ENCODE results near the gene RBBP4. TPM values are rescaled to one million over a fixed set of nuclear protein-coding genes. Genes with fewer than 3 reads are reported as not detected.

The RBBP4 gene
- total RNA-seq, result 100 to 1,000 TPM; 271 to 277 TPM

DNA sequence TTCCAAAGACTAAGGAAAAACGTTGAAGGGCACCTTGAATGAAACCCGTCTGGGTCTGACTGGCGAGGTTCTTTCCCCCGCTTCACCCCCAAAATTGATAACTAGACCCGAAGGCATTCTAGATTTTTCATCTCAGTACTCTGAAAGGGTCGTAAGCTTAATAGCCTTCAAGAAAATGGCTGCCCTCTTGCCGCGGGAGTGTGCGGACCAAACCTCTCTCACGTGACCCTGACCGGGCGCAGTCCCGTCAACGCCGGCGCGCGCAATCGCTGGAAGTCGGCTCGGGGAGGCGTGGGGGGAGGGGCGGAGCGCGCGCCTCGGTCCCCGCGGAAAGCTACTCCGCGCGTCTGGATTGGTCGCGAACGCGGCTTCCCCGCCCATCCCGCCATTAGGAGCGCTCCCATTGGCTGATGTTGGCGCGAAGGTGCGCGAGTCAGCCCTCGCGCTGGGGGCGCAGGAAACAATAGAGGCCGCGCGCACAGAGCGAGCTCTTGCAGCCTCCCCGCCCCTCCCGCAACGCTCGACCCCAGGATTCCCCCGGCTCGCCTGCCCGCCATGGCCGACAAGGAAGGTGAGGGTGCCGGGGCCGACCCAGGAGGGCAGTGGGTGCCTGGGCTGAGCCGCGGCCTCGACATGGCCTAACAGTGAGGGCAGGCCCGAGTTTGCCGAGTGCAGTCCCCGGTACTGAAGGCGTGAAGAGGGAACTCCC is at the start of gene RBBP4:
Gene RBBP4, plus strand, starts transcription at position 457 of the 709 bp plus-strand sequence. Its CDS starts 99 bp downstream, at position 556.
- Mint-ChIP-seq H3K4me1 (peaks cover 59% of the 10 kb centered on the region), H3K9me3 (no peaks in the 10 kb centered on the region), H3K4me3 (peak within 1 kb of the TSS; percentile 99), H3K27me3 (no peaks in the 10 kb centered on the region), H3K36me3 (ENCODE audit: low read depth) (peaks cover 49% of the 10 kb centered on the region), H3K27ac (peak within 1 kb of the TSS; percentile 100)
- DNase-seq, result peak; percentile 99
- CTCF ChIA-PET, result interaction anchor here (0.5 to 2.7 kb wide), 8 partner anchors 9 to 395 kb away, joined by 3 to 9 read pairs (median 4); no protein-coding TSS in a partner anchor
- POLR2A ChIA-PET, result interaction anchor here (0.6 to 3.1 kb wide), 32 partner anchors 8 to 1006 kb away, joined by 3 to 32 read pairs (median 4); partner anchors contain the start of genes BSDC1, KPNA6, LCK and MARCKSL1

DNA sequence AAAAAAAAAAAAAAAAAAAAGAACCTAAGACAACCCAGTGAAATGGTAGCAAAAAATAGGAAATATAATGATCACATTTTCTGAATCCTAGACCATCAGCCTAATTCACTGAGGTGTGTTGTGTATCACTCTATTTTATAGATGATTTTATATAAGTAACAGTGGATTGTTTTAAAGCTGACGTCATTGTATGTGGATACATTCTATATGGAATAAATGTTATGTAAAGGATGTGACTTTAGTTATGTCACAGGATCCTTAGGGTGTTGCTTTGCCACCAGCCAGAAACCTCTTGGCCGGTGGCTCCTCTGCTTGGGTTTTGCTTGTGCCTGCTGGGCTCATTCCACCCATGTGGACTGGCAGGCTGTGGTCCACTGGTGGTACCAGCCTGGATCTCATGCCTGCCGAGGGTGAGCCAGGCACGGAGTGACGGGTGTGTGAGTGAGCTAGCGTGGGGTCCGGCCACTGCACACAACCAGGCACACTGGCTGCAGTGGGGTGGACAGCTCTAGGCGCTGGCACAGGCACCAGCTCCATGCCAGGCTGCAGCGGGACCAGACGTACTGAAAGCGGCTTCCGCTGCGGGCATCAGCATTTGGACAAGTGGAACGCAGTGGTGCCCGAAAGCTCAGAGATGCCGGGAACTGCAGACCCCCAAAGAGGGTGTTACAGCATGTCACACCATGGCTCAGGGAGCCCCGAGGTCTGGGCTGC is 45.1 kb upstream of the RBBP4 start:
- ChIA-PET POLR2A (interaction anchor here (0.9 to 1.4 kb wide), 2 partner anchors 17 to 68 kb away, joined by 3 read pairs; no protein-coding TSS in a partner anchor), CTCF (interaction anchor here (1.6 kb wide), 1 partner anchor 85 kb away, joined by 8 read pairs; no protein-coding TSS in a partner anchor)
- DNase-seq, result no peak
- H3K36me3 Mint-ChIP-seq (ENCODE audit: low read depth), result no peaks in the 10 kb centered on the region
- H3K27ac Mint-ChIP-seq, result no peak overlapping the region
- no peaks in the 10 kb centered on the region for H3K4me1 Mint-ChIP-seq
- no peak overlapping the region for H3K4me3 Mint-ChIP-seq
- peaks cover 1% of the 10 kb centered on the region for H3K27me3 Mint-ChIP-seq
- H3K9me3 Mint-ChIP-seq, result no peaks in the 10 kb centered on the region

DNA sequence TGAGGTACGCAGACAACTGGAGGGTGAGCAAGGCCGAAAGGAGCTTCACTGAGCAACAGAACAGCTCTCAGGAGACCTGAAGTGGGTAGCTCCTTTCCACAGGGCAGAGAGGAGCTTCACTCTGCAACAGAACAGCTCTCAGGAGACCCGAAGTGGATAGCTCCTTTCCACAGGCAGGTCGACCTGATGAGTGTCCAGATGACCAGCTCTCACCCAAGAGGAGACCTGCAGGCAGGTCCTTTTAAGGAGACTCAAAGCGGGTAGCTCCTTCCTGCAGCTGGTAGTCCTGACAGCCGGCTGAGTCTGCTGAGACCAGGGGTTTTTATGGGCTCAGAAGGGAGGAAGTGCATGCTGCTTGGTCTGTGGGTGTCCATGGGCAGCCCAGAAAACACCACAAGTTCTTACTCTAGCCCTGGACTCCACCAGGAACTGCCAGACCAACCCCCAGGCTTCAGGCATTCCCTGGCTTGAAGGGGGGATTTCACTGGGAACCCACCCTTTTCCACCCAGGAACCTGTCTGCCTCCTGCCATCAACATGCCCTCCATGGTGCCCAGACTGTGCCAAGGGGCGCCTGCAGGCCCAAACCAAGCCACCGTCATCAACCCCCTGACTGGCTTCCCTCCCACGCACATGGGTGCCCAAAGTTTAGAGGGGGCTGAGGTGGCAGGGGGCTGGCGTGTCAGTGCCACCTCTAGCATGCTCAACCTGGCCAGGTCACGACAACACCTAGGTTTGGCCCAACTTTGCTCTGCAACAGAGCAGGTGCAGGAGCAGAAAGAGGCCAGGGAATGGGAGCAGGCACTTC is 44.2 kb upstream of the RBBP4 start:
- DNase-seq, result no peak
- Mint-ChIP-seq H3K4me1 (no peaks in the 10 kb centered on the region), H3K27ac (no peak overlapping the region), H3K9me3 (no peaks in the 10 kb centered on the region), H3K36me3 (ENCODE audit: low read depth) (no peaks in the 10 kb centered on the region), H3K4me3 (no peak overlapping the region), H3K27me3 (no peaks in the 10 kb centered on the region)
- CTCF ChIA-PET, result interaction anchor here (1.6 kb wide), 1 partner anchor 86 kb away, joined by 8 read pairs; no protein-coding TSS in a partner anchor
- POLR2A ChIA-PET, result interaction anchor here (0.6 to 1.4 kb wide), 3 partner anchors 16 to 393 kb away, joined by 3 to 4 read pairs (median 3); no protein-coding TSS in a partner anchor

DNA sequence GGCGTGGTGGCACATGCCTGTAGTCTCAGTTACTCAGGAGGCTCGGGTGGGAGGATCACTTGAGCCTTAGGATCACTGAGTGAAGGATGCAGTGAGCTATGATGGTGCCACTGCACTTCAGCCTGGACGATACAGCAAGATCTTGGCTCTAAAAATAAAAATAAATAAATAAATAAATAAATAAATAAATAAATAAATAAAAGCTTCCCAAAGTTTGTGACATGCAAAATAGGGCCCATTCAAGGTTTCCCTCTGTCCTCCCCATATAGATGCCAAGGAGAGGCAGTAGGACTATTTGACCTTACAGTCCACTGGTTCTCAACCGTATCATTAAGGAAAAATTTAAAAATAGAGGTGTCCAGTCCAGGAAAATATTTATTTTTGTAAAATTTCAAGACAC is 41.8 kb upstream of the RBBP4 start:
- POLR2A ChIA-PET, result interaction anchor here (0.6 to 1.2 kb wide), 2 partner anchors 11 to 266 kb away, joined by 3 to 4 read pairs; no protein-coding TSS in a partner anchor
- Mint-ChIP-seq H3K27ac (no peak overlapping the region), H3K36me3 (ENCODE audit: low read depth) (no peaks in the 10 kb centered on the region), H3K4me3 (no peak overlapping the region), H3K27me3 (no peaks in the 10 kb centered on the region), H3K4me1 (peaks cover 4% of the 10 kb centered on the region), H3K9me3 (no peaks in the 10 kb centered on the region)
- no peak for DNase-seq
- CTCF ChIA-PET, result interaction anchor here (0.9 to 1.5 kb wide), 3 partner anchors 11 to 88 kb away, joined by 3 to 4 read pairs (median 3); no protein-coding TSS in a partner anchor

DNA sequence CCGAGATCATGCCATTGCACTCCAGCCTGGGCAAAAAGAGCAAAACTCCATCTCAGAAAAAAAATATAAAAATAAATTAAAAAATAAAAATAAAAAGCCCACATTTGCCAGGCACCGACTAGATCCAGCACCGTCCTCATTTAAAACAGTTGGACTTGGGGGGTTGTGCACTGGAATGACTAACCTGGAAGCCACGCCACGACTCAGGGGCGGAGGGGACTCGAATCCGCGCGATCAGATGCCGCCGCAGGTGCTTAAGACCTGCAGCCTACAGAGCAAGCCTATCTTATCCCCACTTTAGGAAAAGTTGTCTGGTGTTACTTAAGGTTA is 39.2 kb upstream of the RBBP4 start:
- ChIA-PET POLR2A (interaction anchor here (1.4 to 2.3 kb wide), 3 partner anchors 11 to 39 kb away, joined by 3 to 7 read pairs (median 5); partner anchors contain the start of genes RBBP4 and ZBTB8OS), CTCF (no interaction called here)
- Mint-ChIP-seq H3K27ac (no peak overlapping the region), H3K4me3 (peak overlapping the region; percentile 57), H3K9me3 (no peaks in the 10 kb centered on the region), H3K36me3 (ENCODE audit: low read depth) (peaks cover 4% of the 10 kb centered on the region), H3K4me1 (peaks cover 4% of the 10 kb centered on the region), H3K27me3 (no peaks in the 10 kb centered on the region)
- DNase-seq, result no peak

DNA sequence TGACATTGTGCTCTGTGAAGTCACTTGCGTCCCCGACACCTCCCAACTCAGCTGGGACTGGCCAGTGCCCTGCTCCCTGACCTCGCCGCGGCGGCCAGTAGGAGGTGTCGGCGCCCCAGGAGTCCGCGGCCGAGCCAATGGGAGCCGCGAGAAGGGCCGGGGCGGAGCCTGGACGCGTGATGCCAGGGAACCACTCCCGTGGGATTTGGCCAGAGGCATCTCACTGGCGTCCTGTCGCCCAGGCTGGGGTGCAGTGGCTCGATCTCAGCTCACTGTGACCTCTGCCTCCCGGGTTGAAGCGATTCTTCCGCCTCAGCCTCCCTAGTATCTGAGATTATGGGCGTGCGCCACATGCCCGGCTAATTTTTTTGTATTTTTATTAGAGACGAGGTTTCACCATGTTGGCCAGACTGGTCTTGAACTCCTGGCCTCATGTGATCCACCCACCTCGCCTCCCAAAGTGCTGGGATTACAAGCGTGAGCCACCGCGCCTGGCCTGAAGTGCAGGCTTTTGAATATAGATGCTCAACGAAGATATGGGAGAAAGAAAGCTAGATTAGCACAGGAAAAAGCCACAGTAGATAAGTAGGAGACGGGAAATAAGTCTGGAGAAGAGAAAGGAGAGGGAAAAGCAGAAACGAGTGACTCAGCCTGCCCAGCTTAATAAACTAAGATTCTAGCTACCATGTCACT is 38.7 kb upstream of the RBBP4 start:
- Mint-ChIP-seq H3K27me3 (no peaks in the 10 kb centered on the region), H3K27ac (no peak overlapping the region), H3K36me3 (ENCODE audit: low read depth) (peaks cover 4% of the 10 kb centered on the region), H3K9me3 (no peaks in the 10 kb centered on the region), H3K4me3 (peak overlapping the region; percentile 57), H3K4me1 (peaks cover 4% of the 10 kb centered on the region)
- ChIA-PET POLR2A (interaction anchor here (1.4 to 2.3 kb wide), 3 partner anchors 10 to 39 kb away, joined by 3 to 7 read pairs (median 5); partner anchors contain the start of genes RBBP4 and ZBTB8OS), CTCF (interaction anchor here (0.7 kb wide), 1 partner anchor 25 kb away, joined by 4 read pairs; no protein-coding TSS in a partner anchor)
- DNase-seq, result peak; percentile 48

DNA sequence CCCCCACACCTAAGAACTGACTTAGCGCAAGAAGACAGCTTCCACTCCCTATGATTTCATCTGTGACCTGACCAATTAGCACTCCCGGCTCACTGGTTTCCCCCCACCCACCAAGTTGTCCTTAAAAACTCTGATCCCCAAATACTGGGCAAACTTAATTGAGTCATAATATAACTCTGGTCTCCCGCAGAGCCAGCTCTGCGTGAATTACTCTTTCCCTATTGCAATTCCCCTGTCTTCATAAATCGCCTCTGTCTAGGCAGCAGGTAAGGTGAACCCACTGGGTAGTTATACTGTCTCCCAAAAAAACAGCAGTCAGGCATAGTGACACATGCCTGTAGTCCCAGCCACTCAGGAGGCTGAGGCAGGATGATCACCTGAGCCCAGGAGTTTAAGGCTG is 37.5 kb upstream of the RBBP4 start:
- Mint-ChIP-seq H3K27me3 (no peaks in the 10 kb centered on the region), H3K4me1 (peaks cover 4% of the 10 kb centered on the region), H3K9me3 (no peaks in the 10 kb centered on the region), H3K4me3 (no peak overlapping the region), H3K27ac (no peak overlapping the region), H3K36me3 (ENCODE audit: low read depth) (peaks cover 7% of the 10 kb centered on the region)
- CTCF ChIA-PET, result interaction anchor here (0.6 to 0.7 kb wide), 2 partner anchors 23 to 66 kb away, joined by 3 to 4 read pairs; no protein-coding TSS in a partner anchor
- DNase-seq, result no peak
- POLR2A ChIA-PET, result interaction anchor here (2.3 kb wide), 1 partner anchor 14 kb away, joined by 7 read pairs; no protein-coding TSS in a partner anchor

DNA sequence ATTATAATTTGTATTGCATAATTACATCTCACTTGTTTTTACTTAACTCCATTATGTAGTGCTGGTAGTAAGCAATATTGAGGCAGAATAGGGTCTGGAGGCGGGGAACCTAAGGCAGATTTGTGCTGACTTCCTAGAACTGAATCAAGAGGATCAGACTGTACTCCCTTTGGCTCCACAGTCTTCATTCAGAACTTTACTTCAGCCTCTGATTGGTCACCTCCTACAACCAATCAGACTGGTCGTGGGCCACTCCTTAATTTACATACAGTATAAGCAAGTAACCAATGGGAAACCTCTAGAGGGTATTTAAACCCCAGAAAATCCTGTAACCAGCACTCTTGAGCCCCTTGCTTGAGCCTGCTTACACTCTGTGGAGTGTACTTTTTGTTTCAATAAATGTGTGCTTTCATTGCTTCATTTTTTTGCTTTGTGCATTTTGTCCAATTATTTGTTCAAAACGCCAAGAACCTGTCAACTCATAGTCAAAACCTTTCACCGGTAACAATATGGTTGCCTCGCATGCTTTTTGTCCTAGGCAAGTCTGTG is 32.3 kb upstream of the RBBP4 start:
- ChIA-PET POLR2A (no interaction called here), CTCF (interaction anchor here (1.5 kb wide), 1 partner anchor 32 kb away, joined by 4 read pairs; the partner anchor contains the start of genes RBBP4 and ZBTB8OS)
- peaks cover 33% of the 10 kb centered on the region for H3K36me3 Mint-ChIP-seq (ENCODE audit: low read depth)
- peaks cover 24% of the 10 kb centered on the region for H3K4me1 Mint-ChIP-seq
- H3K4me3 Mint-ChIP-seq, result no peak overlapping the region
- H3K27me3 Mint-ChIP-seq, result no peaks in the 10 kb centered on the region
- DNase-seq, result no peak
- no peaks in the 10 kb centered on the region for H3K9me3 Mint-ChIP-seq
- no peak overlapping the region for H3K27ac Mint-ChIP-seq

DNA sequence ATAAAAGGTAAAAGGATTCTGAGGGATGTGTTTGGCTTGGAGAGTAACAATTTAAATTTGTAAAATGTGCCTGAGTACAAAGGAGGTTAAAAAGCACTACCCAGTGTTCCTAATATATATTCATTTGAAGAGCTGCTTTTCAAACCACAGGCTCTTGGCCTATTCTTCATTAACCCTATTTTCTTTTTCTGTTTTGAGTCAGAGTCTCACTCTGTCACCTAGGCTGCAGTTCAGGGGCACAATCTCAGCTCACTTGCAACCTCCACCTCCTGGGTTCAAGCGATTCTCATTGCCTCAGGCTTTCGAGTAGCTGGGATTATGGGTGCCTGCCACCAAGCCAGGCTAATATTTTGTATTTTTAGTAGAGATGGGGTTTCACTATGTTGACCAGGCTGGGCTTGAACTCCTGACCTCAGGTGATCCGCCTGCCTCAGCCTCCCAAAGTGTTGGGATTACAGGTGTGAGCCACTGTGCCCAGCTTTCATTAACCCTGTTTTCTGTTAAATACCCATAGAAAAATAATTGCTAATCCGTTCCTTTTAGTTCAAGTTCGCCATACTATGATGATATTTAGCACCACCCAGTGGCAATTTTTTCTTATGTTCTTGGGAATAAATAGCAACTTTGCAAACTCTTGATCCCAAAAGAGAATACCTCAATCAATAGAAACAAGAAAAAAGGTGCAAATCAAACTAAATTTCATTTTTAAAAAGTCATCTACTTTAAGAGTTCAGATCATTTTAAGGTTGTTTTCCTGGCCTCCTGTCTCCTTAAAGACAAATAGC is 31.1 kb upstream of the RBBP4 start:
- ChIA-PET CTCF (interaction anchor here (0.6 to 1.8 kb wide), 6 partner anchors 10 to 100 kb away, joined by 3 to 8 read pairs (median 4); partner anchors contain the start of genes RBBP4 and ZBTB8OS), POLR2A (interaction anchor here (0.9 to 1.0 kb wide), 2 partner anchors 11 to 31 kb away, joined by 3 read pairs; partner anchors contain the start of gene RBBP4)
- Mint-ChIP-seq H3K27ac (no peak overlapping the region), H3K36me3 (ENCODE audit: low read depth) (peaks cover 40% of the 10 kb centered on the region), H3K4me3 (no peak overlapping the region), H3K9me3 (no peaks in the 10 kb centered on the region), H3K27me3 (no peaks in the 10 kb centered on the region), H3K4me1 (peaks cover 31% of the 10 kb centered on the region)
- DNase-seq, result no peak

DNA sequence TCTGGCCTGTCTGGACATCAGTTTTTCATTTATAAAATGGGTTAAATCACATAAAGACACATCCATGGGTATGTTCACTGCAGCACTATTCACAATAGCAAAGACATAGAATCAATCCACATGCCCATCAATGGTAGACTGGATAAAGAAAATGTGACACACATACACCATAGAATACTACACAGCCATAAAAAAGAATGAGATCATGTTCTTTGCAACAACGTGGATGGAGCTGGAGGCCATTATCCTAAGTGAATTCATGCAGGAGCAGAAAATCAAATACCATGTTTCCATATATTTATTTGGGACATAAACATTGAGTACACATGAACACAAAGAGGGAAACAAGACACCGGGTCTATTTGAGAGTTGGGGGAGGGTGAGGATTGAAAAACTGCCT is 28.8 kb upstream of the RBBP4 start:
- no peak for DNase-seq
- ChIA-PET CTCF (interaction anchor here (1.2 kb wide), 1 partner anchor 102 kb away, joined by 4 read pairs; no protein-coding TSS in a partner anchor), POLR2A (interaction anchor here (0.8 to 1.3 kb wide), 3 partner anchors 10 to 27 kb away, joined by 3 read pairs; no protein-coding TSS in a partner anchor)
- no peak overlapping the region for H3K4me3 Mint-ChIP-seq
- H3K9me3 Mint-ChIP-seq, result no peaks in the 10 kb centered on the region
- peaks cover 36% of the 10 kb centered on the region for H3K4me1 Mint-ChIP-seq
- H3K27ac Mint-ChIP-seq, result no peak overlapping the region
- H3K27me3 Mint-ChIP-seq, result no peaks in the 10 kb centered on the region
- peaks cover 47% of the 10 kb centered on the region for H3K36me3 Mint-ChIP-seq (ENCODE audit: low read depth)
